GM19025 (cell line): Measurements from ENCODE around the gene TNFAIP8.
"Not testable (repeated sequence)": the region's sequence is repeated elsewhere in the genome, so short reads cannot be mapped to it uniquely, and the experiment has no call there.

Experiments
- ATAC-seq: cut with Tn5 transposase; IDR thresholded peaks from one replicate; pipeline ENCODE4 v1.9.1; 2021; ENCODE audit warnings: mild to moderate bottlenecking, low read depth, moderate library complexity; ENCODE audit not compliant: unreplicated experiment

The TNFAIP8 gene

DNA sequence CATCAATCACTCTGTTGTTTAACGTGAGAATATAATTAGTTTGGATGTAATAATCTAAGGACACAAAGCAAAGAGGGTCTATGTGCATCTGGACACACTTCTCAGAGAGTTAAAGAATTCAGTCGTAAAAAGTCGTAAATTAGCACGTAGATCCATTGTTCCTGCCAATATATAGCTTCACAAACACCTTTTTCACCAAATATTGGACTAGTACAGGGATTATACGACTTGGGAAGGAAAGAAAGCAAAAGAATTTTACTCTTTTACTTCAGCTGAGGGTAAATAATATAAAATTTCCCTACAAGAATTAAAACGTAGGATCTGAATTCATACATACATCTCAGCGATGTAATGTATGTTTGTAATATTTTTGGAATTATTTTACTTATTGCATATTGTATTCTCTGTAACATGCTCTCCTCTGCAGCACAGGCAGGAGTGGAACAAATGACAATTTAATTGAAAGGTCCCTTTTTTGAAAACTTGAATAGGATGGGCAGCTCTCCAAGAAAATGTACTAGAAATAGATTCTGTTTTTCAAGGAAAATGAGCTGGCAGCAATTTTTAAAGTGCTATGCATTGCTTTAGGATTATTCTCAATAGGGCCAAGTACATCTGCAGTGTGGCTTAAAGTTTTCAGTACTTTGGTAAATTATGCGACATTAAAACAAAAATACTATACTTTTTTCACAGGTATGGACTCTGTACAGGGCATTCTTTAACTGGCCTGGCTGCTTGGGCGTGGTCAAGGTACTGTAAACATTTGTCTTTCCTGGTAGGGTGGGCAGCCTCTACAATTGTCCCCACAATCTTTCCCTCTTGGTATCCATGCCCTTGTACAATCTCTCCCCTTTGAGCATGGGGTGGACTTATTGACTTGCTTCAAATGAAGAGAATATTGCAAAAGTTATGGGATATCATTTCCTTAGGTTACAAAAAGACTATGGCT lies 56.7 kb downstream of the TNFAIP8 start:
- ATAC-seq = no peak

DNA sequence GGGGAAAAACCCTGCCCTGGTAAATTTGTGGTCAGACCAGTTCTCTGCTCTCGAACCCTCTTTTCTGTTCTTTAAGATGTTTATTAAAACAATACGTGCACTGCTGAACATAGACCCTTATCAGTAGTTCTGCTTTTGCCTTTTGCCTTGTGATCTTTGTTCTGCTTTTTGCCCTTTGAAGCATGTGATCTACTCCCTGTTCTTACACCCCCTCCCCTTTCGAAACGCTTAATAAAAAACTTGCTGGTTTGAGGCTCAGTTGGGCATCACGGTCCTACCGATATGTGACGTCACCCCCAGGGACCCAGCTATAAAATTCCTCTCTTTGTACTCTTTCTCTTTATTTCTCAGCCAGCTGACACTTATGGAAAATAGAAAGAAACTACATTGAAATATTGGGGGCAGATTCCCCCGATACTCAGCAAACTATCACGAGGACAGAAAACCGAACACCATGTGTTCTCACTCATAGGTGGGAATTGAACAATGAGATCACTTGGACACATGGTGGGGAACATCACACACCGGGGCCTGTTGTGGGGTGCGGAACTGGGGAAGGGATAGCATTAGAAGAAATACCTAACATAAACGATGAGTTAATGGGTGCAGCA lies 58.4 kb downstream of the TNFAIP8 start:
- not testable (repeated sequence) for ATAC-seq

- no peak for ATAC-seq
Measured at GRCh38 chr5:119417891-119418605, 62.2 kb downstream of the TNFAIP8 start.

GRCh38 chr5:119418606-119419100 lies 62.8 kb downstream of the TNFAIP8 start:
- peak; percentile 60 for ATAC-seq

DNA sequence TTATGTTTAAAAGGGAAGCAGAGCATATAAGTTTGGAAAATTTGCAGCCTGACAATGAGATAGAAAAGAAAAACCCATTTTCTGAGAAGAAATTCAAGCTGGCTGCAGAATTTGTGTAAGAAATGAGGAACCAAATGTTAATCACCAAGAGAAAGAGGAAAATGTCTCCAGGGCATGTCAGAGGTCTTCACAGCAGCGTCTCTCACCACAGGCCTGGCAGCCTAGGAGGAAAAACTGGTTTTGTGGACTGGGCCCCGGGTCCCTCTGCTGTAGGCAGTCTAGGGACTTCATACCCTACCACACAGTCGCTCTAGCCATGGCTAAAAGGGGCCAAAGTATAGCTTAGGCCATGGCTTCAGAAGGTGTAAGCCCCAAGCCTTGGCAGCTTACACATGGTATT lies 64.3 kb downstream of the TNFAIP8 start:
- ATAC-seq = no peak

DNA sequence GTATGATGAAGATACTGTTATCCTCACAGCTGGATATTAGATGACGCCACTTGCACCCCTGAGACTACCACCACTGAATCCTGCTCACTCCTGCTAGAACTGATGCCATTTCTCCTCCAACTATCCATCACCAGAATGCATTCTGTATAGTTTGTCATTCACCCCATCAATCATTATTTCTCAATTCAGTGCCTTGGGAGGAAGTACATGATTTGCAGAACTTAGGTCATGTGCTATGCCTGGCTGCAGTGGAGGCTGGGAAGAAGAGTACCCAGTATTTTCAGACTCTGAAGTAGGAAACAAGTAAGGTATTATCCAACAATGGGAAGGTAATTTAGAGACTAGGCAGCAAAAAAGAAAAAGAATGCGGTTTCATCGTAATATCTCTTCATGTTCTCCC lies 70.2 kb downstream of the TNFAIP8 start:
- ATAC-seq = no peak

DNA sequence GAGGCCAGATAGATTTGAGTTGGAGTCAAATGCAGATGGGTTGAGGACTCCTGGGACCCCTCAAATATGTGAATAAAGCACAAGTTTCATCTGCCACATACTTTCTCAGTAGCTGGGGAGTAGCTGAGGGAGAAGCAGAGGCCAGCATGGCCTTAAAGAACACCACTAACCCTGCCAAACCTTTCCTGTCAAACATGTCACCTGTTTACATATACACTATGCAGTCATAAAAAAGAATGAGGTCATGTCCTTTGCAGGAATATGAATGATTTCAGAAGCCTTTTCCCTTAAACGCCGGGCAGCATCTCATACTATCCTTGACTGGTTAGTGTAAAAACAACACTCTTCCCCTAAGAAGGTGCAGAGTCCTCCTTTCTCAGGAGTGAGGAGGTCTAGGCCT lies 71.2 kb downstream of the TNFAIP8 start:
- ATAC-seq = no peak

- not testable (repeated sequence) for ATAC-seq
Measured at GRCh38 chr5:119427596-119427995, 71.8 kb downstream of the TNFAIP8 start.

GRCh38 chr5:119428166-119428565 lies 72.3 kb downstream of the TNFAIP8 start:
- not testable (repeated sequence) for ATAC-seq

DNA sequence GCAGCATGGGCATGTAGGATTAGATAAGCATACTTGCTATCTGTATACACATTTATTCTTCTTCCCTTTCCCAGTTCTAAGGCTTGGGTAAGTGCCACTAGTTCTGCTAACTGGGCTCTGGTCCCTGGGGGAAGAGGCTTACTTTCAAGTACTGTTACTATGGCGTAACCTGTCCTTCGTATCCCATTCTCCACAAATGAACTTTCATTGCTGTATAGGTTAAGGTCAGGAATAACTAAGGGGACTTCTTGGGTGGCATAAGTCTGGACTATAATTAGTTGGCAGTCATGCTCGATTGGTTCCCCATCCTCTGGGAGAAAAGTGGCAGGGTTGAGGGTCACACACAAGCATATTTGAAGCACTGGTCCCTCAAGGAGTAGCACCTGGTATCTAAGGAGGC lies 72.8 kb downstream of the TNFAIP8 start:
- not testable (repeated sequence) for ATAC-seq

DNA sequence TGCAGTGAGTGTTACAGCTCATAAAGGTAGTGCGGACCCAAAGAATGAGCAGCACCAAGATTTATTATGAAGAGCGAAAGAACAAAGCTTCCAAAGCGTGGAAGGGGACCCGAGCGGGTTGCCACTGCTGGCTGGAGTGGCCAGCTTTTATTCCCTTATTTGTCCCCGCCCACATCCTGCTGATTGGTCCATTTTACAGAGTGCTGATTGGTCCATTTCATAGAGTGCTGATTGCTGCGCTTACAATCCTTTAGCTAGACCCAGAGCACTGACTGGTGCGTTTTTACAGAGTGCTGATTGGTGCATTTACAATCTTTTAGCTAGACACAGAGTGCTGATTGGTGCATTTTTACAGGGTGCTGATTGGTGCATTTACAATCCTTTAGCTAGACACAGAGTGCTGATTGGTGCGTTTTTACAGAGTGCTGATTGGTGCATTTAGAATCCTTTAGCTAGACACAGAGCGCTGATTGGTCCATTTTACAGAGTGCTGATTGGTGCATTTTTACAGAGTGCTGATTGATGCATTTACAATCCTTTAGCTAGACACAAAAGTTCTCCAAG lies 76.9 kb downstream of the TNFAIP8 start:
- not testable (repeated sequence) for ATAC-seq

DNA sequence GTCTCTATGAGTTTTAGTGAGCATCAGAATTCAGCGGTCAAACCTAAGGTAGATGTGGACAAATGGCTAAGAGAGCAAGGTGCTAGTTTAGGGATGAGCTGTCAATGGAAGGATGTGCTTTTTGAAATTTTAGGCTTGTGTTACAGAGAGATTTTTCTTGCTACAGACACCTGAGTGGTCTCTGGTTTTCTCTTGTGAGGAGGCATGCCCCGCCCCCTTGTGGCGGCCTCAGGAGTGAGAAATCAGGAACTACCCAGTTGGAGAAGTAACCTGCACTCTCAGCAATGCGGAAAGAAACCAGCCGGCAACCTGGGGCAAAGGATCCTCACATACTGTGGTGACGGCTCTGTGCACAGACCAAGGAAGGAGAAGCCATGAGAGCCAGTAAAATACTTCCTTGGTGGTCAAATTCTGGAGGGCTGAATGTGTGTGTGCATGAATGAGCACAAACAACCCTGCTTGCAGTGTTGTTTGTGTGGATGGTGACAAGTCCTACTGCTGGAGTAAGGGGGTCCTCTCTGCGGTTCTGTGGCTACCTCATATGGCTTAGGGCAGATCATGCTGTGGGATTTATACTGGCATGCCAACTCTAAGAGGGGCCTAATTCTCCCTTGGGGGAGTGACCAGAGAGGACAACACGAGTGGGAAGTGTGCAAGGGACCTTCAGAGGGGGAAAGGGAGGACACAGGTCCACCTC lies 79.8 kb downstream of the TNFAIP8 start:
- ATAC-seq = peak; percentile 85

DNA sequence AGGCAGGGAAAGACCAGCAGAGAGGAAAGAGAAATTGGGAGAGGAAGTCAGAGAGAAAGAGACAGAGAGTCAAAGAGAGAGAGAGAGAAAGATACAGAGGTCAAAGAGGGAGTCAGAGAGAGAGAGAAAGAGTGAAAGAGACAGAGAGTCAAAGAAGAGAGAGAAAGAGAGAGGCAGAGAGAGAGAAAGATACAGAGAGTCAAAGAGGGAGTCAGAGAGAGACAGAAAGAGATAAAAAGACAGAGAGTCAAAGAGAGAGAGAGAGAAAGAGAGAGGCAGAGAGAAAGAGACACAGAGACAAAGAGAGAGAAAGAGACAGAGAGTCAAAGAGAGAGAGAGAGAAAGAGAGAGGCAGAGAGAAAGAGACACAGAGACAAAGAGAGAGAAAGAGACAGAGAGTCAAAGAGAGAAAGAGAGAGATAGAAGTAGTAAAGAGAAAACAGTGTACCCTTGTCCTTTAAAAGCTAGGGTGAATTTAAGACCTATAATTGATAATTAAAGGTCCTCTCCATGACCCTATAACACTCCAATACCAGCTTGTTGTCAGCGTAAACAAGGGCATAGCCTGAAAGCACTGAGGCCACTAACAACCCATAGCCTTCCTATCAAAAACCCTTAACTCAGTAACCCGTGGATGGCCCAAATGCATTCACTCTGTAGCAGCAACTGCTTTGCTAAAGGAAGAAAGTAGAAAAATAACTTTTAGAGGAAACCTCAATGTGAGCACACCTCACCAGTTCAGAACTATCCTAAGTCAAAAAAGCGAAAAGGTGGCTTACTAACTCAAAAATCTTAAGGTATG lies 82.2 kb downstream of the TNFAIP8 start:
- ATAC-seq = not testable (repeated sequence)

- ATAC-seq = not testable (repeated sequence)
Measured at GRCh38 chr5:119438587-119438917, 82.7 kb downstream of the TNFAIP8 start.

GRCh38 chr5:119439140-119439631 lies 83.4 kb downstream of the TNFAIP8 start:
- no peak for ATAC-seq

DNA sequence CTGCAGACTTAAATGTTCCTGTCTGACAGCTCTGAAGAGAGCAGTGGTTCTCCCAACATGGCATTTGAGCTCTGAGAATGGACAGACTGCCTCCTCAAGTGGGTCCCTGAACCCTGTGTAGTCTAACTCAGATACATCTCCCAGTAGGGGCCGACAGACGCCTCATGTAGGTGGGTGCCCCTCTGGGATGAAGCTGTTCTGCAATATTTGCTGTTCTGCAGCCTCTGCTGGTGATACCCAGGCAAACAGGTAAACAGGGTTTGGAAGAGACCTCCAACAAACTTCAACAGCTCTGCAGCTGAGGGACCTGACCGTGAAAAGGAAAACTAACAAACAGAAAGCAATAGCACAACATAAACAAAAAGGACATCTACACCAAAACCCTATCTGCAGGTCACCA lies 83.8 kb downstream of the TNFAIP8 start:
- ATAC-seq = not testable (repeated sequence)

- ATAC-seq = not testable (repeated sequence)
Measured at GRCh38 chr5:119444643-119445042, 88.8 kb downstream of the TNFAIP8 start.

- no peak for ATAC-seq
Measured at GRCh38 chr5:119445544-119445943, 89.7 kb downstream of the TNFAIP8 start.
